GM23338 (cell line): ENCODE data around the gene RMND5A. TPM values are rescaled to one million over a fixed set of nuclear protein-coding genes. Genes with fewer than 3 reads are reported as not detected.

Source experiments
- ATAC-seq: fragments of 200-7000 bp; cut with Tn5 transposase; 3 replicates; pipeline ENCODE4 v1.9.1; 2020
- DNase-seq: peaks from one replicate; pipeline ENCODE4 v3.0.0-alpha.2; 2015; ENCODE audit warnings: low spot score
- H2AFZ ChIP-seq: fragments of 200-600 bp; sonication (generic); 2 replicates; pipeline ENCODE4 v1.8.0; 2016; ENCODE audit warnings: antibody characterized with exemption, mild to moderate bottlenecking, moderate library complexity
- H3F3A ChIP-seq: fragments of 200-600 bp; sonication (generic); replicated peaks from 2 replicates; pipeline ENCODE4 v1.8.0; 2017; ENCODE audit warnings: antibody characterized with exemption, mixed run types, low read depth
- H3K27ac ChIP-seq: fragments of 200-600 bp; sonication (generic); 2 replicates; pipeline ENCODE4 v1.6.1; 2016; ENCODE audit warnings: low read depth
- H3K27me3 ChIP-seq: fragments of 200-600 bp; sonication (generic); 2 replicates; pipeline ENCODE4 v1.8.0; 2016; ENCODE audit warnings: mild to moderate bottlenecking, mixed run types, moderate library complexity; ENCODE audit not compliant: insufficient read depth
- H3K36me3 ChIP-seq: fragments of 200-600 bp; sonication (generic); 2 replicates; pipeline ENCODE4 v1.8.0; 2016; ENCODE audit warnings: mild to moderate bottlenecking; ENCODE audit not compliant: insufficient read depth
- H3K4me1 ChIP-seq: fragments of 200-600 bp; sonication (generic); 2 replicates; pipeline ENCODE4 v1.8.0; 2016; ENCODE audit warnings: mild to moderate bottlenecking, moderate library complexity; ENCODE audit not compliant: insufficient read depth
- H3K4me2 ChIP-seq: fragments of 200-600 bp; sonication (generic); 2 replicates; pipeline ENCODE4 v1.7.1; 2017; ENCODE audit warnings: mixed run types
- H3K4me3 ChIP-seq: fragments of 200-600 bp; sonication (generic); 2 replicates; pipeline ENCODE4 v1.6.1; 2016; ENCODE audit warnings: mixed run types
- H3K79me2 ChIP-seq: fragments of 200-600 bp; sonication (generic); replicated peaks from 2 replicates; pipeline ENCODE4 v1.8.0; 2017; ENCODE audit warnings: mild to moderate bottlenecking; ENCODE audit not compliant: insufficient read depth
- H3K9me2 ChIP-seq: fragments of 200-600 bp; sonication (generic); 2 replicates; pipeline ENCODE4 v1.8.0; 2017; ENCODE audit not compliant: insufficient read depth
- H4K20me1 ChIP-seq: fragments of 200-600 bp; sonication (generic); replicated peaks from 2 replicates; pipeline ENCODE4 v1.8.0; 2017; ENCODE audit warnings: mild to moderate bottlenecking; ENCODE audit not compliant: insufficient read depth
- H3K27ac Mint-ChIP-seq: 2 replicates; pipeline ENCODE4 v1.8.0; 2020; ENCODE audit warnings: inconsistent platforms, mild to moderate bottlenecking, moderate library complexity, mixed read lengths
- H3K27me3 Mint-ChIP-seq: 3 replicates; pipeline ENCODE4 v1.8.0; 2022; ENCODE audit warnings: low read depth, mild to moderate bottlenecking, moderate library complexity, mixed read lengths, inconsistent platforms; ENCODE audit not compliant: insufficient read depth, poor library complexity
- H3K36me3 Mint-ChIP-seq: 3 replicates; pipeline ENCODE4 v1.8.0; 2021; ENCODE audit warnings: low read depth, mild to moderate bottlenecking, inconsistent platforms, moderate library complexity, mixed read lengths
- H3K4me1 Mint-ChIP-seq: 3 replicates; pipeline ENCODE4 v1.8.0; 2020; ENCODE audit warnings: mild to moderate bottlenecking, inconsistent platforms, mixed read lengths
- H3K4me3 Mint-ChIP-seq: 3 replicates; pipeline ENCODE4 v1.8.0; 2021; ENCODE audit warnings: moderate library complexity, mild to moderate bottlenecking, inconsistent platforms, mixed read lengths
- H3K9me3 Mint-ChIP-seq: 3 replicates; pipeline ENCODE4 v1.8.0; 2020; ENCODE audit warnings: moderate library complexity, mild to moderate bottlenecking, inconsistent platforms, mixed read lengths
- CREB1 ChIP-seq: fragments of 250-450 bp; sonication (Bioruptor Pico); IDR thresholded peaks from 2 replicates; pipeline ENCODE4 v1.5.0; 2020; ENCODE audit warnings: low read depth, mild to moderate bottlenecking, moderate library complexity
- EZH2 ChIP-seq: fragments of 200-600 bp; sonication (generic); IDR thresholded peaks from one replicate; pipeline ENCODE4 v1.8.0; 2017; ENCODE audit warnings: antibody characterized with exemption, mild to moderate bottlenecking, low read depth; ENCODE audit not compliant: unreplicated experiment
- EZH2phosphoT487 ChIP-seq: fragments of 200-600 bp; sonication (generic); IDR thresholded peaks from one replicate; pipeline ENCODE4 v1.8.1; 2018; ENCODE audit warnings: antibody characterized with exemption; ENCODE audit not compliant: unreplicated experiment
- JUNB ChIP-seq: IDR thresholded peaks from one replicate; pipeline ENCODE4 v1.6.1; 2016; ENCODE audit warnings: antibody characterized with exemption; ENCODE audit not compliant: unreplicated experiment
- NANOG ChIP-seq: IDR thresholded peaks from 2 replicates; pipeline ENCODE4 v1.6.1; 2016; ENCODE audit warnings: antibody characterized with exemption, borderline replicate concordance
- POLR2AphosphoS5 ChIP-seq: IDR thresholded peaks from 2 replicates; pipeline ENCODE4 v1.6.1; 2016; ENCODE audit warnings: antibody characterized with exemption, low read depth
- STAT1 ChIP-seq: IDR thresholded peaks from one replicate; pipeline ENCODE4 v1.6.1; 2016; ENCODE audit warnings: antibody characterized with exemption; ENCODE audit not compliant: unreplicated experiment
- ZNF114 ChIP-seq: fragments of 250-450 bp; sonication (Bioruptor Pico); IDR thresholded peaks from 2 replicates; pipeline ENCODE4 v1.5.0; 2020; ENCODE audit warnings: mild to moderate bottlenecking, moderate library complexity
- ZNF331 ChIP-seq: fragments of 250-450 bp; sonication (Bioruptor Pico); IDR thresholded peaks from 2 replicates; pipeline ENCODE4 v1.5.0; 2020; ENCODE audit warnings: low read depth, mild to moderate bottlenecking, moderate library complexity
- polyA plus RNA-seq: library from polyadenylated mRNA; unstranded; fragments of >200 nt; fragmentation: Nextera tagmentation; extraction: Ambion mirVana; gene quantifications from 2 replicates; pipeline ENCODE4 v1.2.1, GENCODE V29; 2016
- total RNA-seq: library from RNA; depleted of rRNA; stranded (reverse); fragments of >200 nt; shearing (Covaris generic); gene quantifications from 2 replicates; pipeline ENCODE4 v1.2.3, GENCODE V29; 2014
- TF ChIP-seq, protein P1 (sequence below): IDR thresholded peaks from 2 replicates; pipeline ENCODE4 v1.6.1; 2016; ENCODE audit warnings: antibody characterized with exemption
- TF ChIP-seq, protein P2 (sequence below): IDR thresholded peaks from one replicate; pipeline ENCODE4 v1.6.1; 2018; ENCODE audit warnings: antibody characterized with exemption; ENCODE audit not compliant: unreplicated experiment
- TF ChIP-seq, protein P3 (sequence below), 2 experiments: fragments of 200-600 bp in 1 of 2; sonication (generic) in 1 of 2; conservative IDR thresholded peaks; 2 replicates each; pipeline versions ENCODE4 v1.5.1 to v1.6.1; 2016 to 2017; ENCODE audit warnings: antibody characterized with exemption in 2 of 2, low read depth in 2 of 2, mild to moderate bottlenecking in 2 of 2, moderate library complexity in 1 of 2
- TF ChIP-seq, protein P4 (sequence below): fragments of 250-450 bp; sonication (Bioruptor Pico); IDR thresholded peaks from 2 replicates; pipeline ENCODE4 v1.5.0; 2020; ENCODE audit warnings: mild to moderate bottlenecking, moderate library complexity

The RMND5A gene
- total and polyA plus RNA-seq, 2 experiments from 2014 or later = 24.0 to 87.9 TPM

DNA sequence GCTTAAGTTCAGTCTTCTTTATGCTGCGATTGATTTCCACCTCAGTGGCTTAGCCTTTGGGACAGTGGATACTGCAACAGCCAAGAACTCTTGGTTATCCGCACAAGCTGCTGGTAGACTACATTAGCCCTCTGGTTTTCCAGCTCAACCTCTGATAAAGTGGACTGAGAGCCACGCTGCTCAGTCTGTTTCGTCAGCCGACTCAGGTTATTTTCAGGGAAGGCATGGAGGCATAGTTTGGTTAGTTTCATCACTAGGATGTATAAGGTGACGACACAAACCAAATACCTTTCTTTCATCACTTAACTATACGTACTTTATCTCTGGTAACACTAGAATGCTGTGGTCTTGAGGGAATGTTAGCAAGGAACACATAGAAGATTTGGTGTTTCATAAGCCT is 56.4 kb downstream of the RMND5A start:
- H3K27me3 Mint-ChIP-seq = no peaks in the 10 kb centered on the region
- Histone ChIP-seq H4K20me1 (no peaks in the 10 kb centered on the region), H3K4me1 (no peaks in the 10 kb centered on the region), H3K79me2 (no peaks in the 10 kb centered on the region), H3K4me3 (no peak overlapping the region), H3F3A (no peaks in the 10 kb centered on the region), H3K27ac (no peak overlapping the region), H3K27me3 (no peaks in the 10 kb centered on the region), H2AFZ (no peak overlapping the region), H3K9me2 (no peaks in the 10 kb centered on the region), H3K36me3 (peaks cover 20% of the 10 kb centered on the region; the same call in 1 of the 2 replicates), H3K4me2 (no peak overlapping the region)
- ATAC-seq = no peak
- no peak for DNase-seq
- peaks cover 21% of the 10 kb centered on the region; the same call in 2 of the 3 replicates for H3K4me1 Mint-ChIP-seq
- no peak overlapping the region for H3K27ac Mint-ChIP-seq
- H3K4me3 Mint-ChIP-seq = no peak overlapping the region
- no peaks in the 10 kb centered on the region for H3K9me3 Mint-ChIP-seq
- TF ChIP-seq JUNB (no peak), NANOG (no peak), CREB1 (CRISPR knock-in tag) (no peak), ZNF331 (CRISPR knock-in tag) (no peak), EZH2 (no peak), POLR2AphosphoS5 (no peak), EZH2phosphoT487 (no peak), ZNF114 (CRISPR knock-in tag) (no peak), STAT1 (no peak)
- TF ChIP-seq, protein P1, sequence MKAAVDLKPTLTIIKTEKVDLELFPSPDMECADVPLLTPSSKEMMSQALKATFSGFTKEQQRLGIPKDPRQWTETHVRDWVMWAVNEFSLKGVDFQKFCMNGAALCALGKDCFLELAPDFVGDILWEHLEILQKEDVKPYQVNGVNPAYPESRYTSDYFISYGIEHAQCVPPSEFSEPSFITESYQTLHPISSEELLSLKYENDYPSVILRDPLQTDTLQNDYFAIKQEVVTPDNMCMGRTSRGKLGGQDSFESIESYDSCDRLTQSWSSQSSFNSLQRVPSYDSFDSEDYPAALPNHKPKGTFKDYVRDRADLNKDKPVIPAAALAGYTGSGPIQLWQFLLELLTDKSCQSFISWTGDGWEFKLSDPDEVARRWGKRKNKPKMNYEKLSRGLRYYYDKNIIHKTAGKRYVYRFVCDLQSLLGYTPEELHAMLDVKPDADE = no peak
- TF ChIP-seq, protein P2, sequence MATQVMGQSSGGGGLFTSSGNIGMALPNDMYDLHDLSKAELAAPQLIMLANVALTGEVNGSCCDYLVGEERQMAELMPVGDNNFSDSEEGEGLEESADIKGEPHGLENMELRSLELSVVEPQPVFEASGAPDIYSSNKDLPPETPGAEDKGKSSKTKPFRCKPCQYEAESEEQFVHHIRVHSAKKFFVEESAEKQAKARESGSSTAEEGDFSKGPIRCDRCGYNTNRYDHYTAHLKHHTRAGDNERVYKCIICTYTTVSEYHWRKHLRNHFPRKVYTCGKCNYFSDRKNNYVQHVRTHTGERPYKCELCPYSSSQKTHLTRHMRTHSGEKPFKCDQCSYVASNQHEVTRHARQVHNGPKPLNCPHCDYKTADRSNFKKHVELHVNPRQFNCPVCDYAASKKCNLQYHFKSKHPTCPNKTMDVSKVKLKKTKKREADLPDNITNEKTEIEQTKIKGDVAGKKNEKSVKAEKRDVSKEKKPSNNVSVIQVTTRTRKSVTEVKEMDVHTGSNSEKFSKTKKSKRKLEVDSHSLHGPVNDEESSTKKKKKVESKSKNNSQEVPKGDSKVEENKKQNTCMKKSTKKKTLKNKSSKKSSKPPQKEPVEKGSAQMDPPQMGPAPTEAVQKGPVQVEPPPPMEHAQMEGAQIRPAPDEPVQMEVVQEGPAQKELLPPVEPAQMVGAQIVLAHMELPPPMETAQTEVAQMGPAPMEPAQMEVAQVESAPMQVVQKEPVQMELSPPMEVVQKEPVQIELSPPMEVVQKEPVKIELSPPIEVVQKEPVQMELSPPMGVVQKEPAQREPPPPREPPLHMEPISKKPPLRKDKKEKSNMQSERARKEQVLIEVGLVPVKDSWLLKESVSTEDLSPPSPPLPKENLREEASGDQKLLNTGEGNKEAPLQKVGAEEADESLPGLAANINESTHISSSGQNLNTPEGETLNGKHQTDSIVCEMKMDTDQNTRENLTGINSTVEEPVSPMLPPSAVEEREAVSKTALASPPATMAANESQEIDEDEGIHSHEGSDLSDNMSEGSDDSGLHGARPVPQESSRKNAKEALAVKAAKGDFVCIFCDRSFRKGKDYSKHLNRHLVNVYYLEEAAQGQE = no peak
- TF ChIP-seq, protein P3, sequence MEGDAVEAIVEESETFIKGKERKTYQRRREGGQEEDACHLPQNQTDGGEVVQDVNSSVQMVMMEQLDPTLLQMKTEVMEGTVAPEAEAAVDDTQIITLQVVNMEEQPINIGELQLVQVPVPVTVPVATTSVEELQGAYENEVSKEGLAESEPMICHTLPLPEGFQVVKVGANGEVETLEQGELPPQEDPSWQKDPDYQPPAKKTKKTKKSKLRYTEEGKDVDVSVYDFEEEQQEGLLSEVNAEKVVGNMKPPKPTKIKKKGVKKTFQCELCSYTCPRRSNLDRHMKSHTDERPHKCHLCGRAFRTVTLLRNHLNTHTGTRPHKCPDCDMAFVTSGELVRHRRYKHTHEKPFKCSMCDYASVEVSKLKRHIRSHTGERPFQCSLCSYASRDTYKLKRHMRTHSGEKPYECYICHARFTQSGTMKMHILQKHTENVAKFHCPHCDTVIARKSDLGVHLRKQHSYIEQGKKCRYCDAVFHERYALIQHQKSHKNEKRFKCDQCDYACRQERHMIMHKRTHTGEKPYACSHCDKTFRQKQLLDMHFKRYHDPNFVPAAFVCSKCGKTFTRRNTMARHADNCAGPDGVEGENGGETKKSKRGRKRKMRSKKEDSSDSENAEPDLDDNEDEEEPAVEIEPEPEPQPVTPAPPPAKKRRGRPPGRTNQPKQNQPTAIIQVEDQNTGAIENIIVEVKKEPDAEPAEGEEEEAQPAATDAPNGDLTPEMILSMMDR (conservative IDR thresholded peaks at IDR 0.05; ENCODE audit: low read depth in 2 of 2) = no peak
- TF ChIP-seq, protein P4, sequence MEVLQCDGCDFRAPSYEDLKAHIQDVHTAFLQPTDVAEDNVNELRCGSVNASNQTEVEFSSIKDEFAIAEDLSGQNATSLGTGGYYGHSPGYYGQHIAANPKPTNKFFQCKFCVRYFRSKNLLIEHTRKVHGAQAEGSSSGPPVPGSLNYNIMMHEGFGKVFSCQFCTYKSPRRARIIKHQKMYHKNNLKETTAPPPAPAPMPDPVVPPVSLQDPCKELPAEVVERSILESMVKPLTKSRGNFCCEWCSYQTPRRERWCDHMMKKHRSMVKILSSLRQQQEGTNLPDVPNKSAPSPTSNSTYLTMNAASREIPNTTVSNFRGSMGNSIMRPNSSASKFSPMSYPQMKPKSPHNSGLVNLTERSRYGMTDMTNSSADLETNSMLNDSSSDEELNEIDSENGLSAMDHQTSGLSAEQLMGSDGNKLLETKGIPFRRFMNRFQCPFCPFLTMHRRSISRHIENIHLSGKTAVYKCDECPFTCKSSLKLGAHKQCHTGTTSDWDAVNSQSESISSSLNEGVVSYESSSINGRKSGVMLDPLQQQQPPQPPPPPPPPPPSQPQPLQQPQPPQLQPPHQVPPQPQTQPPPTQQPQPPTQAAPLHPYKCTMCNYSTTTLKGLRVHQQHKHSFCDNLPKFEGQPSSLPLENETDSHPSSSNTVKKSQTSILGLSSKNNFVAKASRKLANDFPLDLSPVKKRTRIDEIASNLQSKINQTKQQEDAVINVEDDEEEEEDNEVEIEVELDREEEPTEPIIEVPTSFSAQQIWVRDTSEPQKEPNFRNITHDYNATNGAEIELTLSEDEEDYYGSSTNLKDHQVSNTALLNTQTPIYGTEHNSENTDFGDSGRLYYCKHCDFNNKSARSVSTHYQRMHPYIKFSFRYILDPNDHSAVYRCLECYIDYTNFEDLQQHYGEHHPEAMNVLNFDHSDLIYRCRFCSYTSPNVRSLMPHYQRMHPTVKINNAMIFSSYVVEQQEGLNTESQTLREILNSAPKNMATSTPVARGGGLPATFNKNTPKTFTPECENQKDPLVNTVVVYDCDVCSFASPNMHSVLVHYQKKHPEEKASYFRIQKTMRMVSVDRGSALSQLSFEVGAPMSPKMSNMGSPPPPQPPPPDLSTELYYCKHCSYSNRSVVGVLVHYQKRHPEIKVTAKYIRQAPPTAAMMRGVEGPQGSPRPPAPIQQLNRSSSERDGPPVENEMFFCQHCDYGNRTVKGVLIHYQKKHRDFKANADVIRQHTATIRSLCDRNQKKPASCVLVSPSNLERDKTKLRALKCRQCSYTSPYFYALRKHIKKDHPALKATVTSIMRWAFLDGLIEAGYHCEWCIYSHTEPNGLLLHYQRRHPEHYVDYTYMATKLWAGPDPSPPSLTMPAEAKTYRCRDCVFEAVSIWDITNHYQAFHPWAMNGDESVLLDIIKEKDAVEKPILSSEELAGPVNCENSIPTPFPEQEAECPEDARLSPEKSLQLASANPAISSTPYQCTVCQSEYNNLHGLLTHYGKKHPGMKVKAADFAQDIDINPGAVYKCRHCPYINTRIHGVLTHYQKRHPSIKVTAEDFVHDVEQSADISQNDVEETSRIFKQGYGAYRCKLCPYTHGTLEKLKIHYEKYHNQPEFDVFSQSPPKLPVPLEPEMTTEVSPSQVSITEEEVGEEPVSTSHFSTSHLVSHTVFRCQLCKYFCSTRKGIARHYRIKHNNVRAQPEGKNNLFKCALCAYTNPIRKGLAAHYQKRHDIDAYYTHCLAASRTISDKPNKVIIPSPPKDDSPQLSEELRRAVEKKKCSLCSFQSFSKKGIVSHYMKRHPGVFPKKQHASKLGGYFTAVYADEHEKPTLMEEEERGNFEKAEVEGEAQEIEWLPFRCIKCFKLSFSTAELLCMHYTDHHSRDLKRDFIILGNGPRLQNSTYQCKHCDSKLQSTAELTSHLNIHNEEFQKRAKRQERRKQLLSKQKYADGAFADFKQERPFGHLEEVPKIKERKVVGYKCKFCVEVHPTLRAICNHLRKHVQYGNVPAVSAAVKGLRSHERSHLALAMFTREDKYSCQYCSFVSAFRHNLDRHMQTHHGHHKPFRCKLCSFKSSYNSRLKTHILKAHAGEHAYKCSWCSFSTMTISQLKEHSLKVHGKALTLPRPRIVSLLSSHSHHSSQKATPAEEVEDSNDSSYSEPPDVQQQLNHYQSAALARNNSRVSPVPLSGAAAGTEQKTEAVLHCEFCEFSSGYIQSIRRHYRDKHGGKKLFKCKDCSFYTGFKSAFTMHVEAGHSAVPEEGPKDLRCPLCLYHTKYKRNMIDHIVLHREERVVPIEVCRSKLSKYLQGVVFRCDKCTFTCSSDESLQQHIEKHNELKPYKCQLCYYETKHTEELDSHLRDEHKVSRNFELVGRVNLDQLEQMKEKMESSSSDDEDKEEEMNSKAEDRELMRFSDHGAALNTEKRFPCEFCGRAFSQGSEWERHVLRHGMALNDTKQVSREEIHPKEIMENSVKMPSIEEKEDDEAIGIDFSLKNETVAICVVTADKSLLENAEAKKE = no peak
- H3K36me3 Mint-ChIP-seq = peaks cover 28% of the 10 kb centered on the region; the same call in 2 of the 3 replicates
